ENCODE results near the gene NCAM2. TPM values are rescaled to one million over a fixed set of nuclear protein-coding genes. Genes with fewer than 3 reads are reported as not detected.

NCAM2 gene
- total RNA-seq, 1 donor from 2014 or later, result 22.6 TPM

DNA sequence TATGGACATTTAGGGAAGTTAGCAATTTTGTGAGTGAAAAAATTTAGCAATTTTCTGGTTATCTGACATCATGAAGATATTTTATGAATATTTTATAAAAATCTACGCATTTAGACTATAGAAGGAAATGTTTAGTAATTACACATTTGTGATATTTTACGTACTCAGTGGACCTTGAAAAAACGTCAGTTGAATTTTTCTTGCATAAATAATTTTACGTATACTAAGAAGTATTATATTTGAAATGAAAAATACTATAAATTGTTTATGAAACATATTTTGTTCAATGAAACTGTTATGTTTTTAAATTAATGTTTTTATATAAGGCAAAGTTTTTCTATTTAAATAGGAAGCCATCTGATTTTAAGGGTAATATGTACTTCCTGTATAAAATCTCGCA, 462.8 kb downstream of the NCAM2 start:
- no peaks in the 10 kb centered on the region for H3K36me3 Mint-ChIP-seq
- H3K27me3 Mint-ChIP-seq, result no peaks in the 10 kb centered on the region
- DNase-seq (ENCODE audit: extremely low spot score, unreplicated experiment), result no peak
- no peaks in the 10 kb centered on the region for H3K4me1 Mint-ChIP-seq (ENCODE audit: unreplicated experiment)
- H3K9me3 Mint-ChIP-seq, result no peaks in the 10 kb centered on the region
- no peak overlapping the region for H3K27ac Mint-ChIP-seq
- TF ChIP-seq, protein P1, sequence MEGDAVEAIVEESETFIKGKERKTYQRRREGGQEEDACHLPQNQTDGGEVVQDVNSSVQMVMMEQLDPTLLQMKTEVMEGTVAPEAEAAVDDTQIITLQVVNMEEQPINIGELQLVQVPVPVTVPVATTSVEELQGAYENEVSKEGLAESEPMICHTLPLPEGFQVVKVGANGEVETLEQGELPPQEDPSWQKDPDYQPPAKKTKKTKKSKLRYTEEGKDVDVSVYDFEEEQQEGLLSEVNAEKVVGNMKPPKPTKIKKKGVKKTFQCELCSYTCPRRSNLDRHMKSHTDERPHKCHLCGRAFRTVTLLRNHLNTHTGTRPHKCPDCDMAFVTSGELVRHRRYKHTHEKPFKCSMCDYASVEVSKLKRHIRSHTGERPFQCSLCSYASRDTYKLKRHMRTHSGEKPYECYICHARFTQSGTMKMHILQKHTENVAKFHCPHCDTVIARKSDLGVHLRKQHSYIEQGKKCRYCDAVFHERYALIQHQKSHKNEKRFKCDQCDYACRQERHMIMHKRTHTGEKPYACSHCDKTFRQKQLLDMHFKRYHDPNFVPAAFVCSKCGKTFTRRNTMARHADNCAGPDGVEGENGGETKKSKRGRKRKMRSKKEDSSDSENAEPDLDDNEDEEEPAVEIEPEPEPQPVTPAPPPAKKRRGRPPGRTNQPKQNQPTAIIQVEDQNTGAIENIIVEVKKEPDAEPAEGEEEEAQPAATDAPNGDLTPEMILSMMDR (conservative IDR thresholded peaks at IDR 0.05), result no peak
- no peak overlapping the region for H3K4me3 Mint-ChIP-seq

DNA sequence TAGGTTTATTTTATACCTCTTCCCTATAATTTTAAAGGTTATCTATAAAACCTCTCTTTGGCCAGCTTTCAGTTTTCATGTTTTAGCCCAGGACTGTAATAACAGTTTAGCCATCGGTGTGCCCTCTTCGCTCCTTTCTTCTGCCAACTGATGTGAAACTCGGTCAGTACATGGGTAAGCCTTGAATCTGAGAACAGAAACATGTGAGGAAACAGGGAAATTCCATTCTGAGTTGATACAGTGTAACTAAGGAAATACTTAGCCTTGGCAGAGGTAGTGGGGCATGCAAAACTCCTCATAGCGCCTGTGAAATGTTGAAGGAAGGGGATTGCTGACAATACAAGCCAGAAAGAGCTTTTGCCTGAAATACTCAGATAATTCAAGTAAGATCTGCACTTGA, 465.2 kb downstream of the NCAM2 start:
- Mint-ChIP-seq H3K36me3 (no peaks in the 10 kb centered on the region), H3K27ac (no peak overlapping the region), H3K4me3 (no peak overlapping the region), H3K9me3 (no peaks in the 10 kb centered on the region), H3K4me1 (ENCODE audit: unreplicated experiment) (no peaks in the 10 kb centered on the region), H3K27me3 (no peaks in the 10 kb centered on the region)
- TF ChIP-seq, protein P1 (conservative IDR thresholded peaks at IDR 0.05), result no peak
- no peak for DNase-seq (ENCODE audit: extremely low spot score, unreplicated experiment)

DNA sequence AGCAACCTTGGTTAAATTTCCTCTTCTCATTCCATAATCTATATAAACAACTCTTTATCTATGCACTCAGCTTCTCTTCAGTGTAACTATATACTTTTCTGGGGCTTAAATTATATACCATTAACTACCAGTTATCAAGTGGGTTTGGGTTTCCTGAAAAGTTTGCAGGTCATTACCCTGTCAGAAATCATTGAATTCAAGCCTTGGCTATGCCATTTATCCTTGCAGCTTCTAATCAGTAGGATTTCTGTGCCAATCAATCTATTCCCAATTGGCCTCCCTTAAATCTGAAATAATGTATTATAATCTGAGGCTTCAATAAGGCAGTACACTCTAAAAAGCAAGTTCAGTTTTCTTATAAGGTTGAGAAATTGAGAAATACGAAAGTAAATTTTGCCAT, 466.5 kb downstream of the NCAM2 start:
- TF ChIP-seq, protein P1 (conservative IDR thresholded peaks at IDR 0.05), result no peak
- no peak overlapping the region for H3K4me3 Mint-ChIP-seq

DNA sequence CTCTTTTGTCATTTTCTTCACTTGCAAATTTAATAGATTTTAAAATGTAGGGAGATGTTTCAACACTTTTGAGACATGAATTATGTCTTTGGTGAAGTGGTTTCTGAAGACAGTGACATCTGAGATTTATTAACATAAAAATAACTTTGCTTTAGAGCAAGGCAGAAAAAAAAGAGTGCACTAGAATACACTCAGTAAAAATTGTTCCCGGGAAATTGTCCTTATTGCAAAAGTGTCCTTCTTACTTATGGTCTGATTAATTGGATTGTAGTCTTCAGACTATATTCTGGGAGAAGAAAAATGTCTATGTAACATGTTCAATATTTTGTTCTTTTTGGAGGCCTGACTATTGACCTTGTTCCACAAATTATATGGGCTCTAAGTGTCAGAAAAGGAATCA, 468.5 kb downstream of the NCAM2 start:
- no peaks in the 10 kb centered on the region for H3K36me3 Mint-ChIP-seq
- H3K27me3 Mint-ChIP-seq, result no peaks in the 10 kb centered on the region
- DNase-seq (ENCODE audit: extremely low spot score, unreplicated experiment), result no peak
- H3K27ac Mint-ChIP-seq, result no peak overlapping the region
- TF ChIP-seq, protein P1 (conservative IDR thresholded peaks at IDR 0.05), result no peak
- H3K4me3 Mint-ChIP-seq, result no peak overlapping the region
- H3K4me1 Mint-ChIP-seq (ENCODE audit: unreplicated experiment), result no peaks in the 10 kb centered on the region
- no peaks in the 10 kb centered on the region for H3K9me3 Mint-ChIP-seq

More for the DNA sequence above, 466.5 kb downstream of the NCAM2 start:
- no peak for DNase-seq (ENCODE audit: extremely low spot score, unreplicated experiment)
- Mint-ChIP-seq H3K36me3 (no peaks in the 10 kb centered on the region), H3K9me3 (no peaks in the 10 kb centered on the region), H3K27me3 (no peaks in the 10 kb centered on the region), H3K27ac (no peak overlapping the region), H3K4me1 (ENCODE audit: unreplicated experiment) (no peaks in the 10 kb centered on the region)

DNA sequence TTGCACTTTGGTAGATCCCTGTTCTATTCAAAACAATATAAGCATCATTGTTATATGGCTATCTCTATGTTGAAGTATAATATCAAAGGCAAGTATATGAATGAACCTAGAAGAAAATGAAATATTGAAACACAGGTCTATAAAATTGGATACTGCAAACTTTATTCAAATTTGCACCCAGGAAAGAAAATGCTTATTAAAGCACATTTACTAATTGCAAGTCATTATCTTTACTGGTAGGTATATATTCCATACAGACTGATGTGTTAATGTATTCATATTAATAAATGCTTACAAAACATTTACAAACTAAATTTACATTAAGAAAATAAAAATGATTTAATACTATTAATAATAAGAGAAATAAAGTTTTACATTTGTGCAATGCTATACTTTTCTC, 469.8 kb downstream of the NCAM2 start:
- Mint-ChIP-seq H3K27me3 (no peaks in the 10 kb centered on the region), H3K4me3 (no peak overlapping the region), H3K36me3 (no peaks in the 10 kb centered on the region), H3K4me1 (ENCODE audit: unreplicated experiment) (no peaks in the 10 kb centered on the region), H3K27ac (no peak overlapping the region), H3K9me3 (no peaks in the 10 kb centered on the region)
- DNase-seq (ENCODE audit: extremely low spot score, unreplicated experiment), result no peak
- TF ChIP-seq, protein P1 (conservative IDR thresholded peaks at IDR 0.05), result no peak

DNA sequence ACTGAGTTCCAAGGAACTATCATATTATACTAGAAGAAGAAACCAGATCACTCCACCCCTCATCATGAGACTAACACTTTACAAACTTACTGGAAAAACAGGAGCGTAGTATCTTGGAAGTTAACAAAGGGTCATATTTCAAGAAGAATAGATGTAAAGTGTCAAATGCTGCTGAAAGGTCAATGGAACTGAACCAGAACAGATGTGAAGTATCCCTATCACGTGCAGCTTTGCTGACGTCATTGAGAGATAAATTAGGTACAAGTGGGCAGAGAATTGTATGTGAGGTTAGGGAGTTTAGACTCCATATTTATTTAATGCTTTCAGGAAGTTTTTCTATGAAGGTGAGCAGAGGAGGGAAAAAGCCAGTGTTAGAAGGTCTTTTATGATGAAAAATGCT, 483.0 kb downstream of the NCAM2 start:
- H3K4me1 Mint-ChIP-seq (ENCODE audit: unreplicated experiment), result no peaks in the 10 kb centered on the region

More for the DNA sequence above, 483.0 kb downstream of the NCAM2 start:
- Mint-ChIP-seq H3K27ac (no peak overlapping the region), H3K4me3 (no peak overlapping the region), H3K9me3 (no peaks in the 10 kb centered on the region), H3K27me3 (no peaks in the 10 kb centered on the region), H3K36me3 (no peaks in the 10 kb centered on the region)
- TF ChIP-seq, protein P1 (conservative IDR thresholded peaks at IDR 0.05), result no peak
- no peak for DNase-seq (ENCODE audit: extremely low spot score, unreplicated experiment)

Data from type B pancreatic cell (in vitro differentiated cells).